Upper lobe of left lung (tissue), 6 donors: Measurements from ENCODE around the gene CCP110. TPM values are rescaled to one million over a fixed set of nuclear protein-coding genes. Genes with fewer than 3 reads are reported as not detected.
A peak's percentile ranks its signal among the peaks of the same experiment; 100 is the strongest.

ENCODE experiments used
- ATAC-seq, 2 donors: fragments of 200-7000 bp; cut with Tn5 transposase; one replicate each; pipeline ENCODE4 v1.9.1; 2022; ENCODE audit warnings: mild to moderate bottlenecking in 2 of 2, moderate library complexity in 2 of 2; ENCODE audit not compliant: low FRiP score in 2 of 2
- DNase-seq, 2 donors: peaks; one replicate each; pipeline ENCODE4 v3.0.0-alpha.2; 2019 to 2020
- H3K27ac ChIP-seq, 4 donors: fragments of 200-600 bp; sonication (generic); one replicate each; pipeline ENCODE4 v1.5.1; 2016 to 2019
- H3K27me3 ChIP-seq, 4 donors: fragments of 200-600 bp; sonication (generic); one replicate each; pipeline ENCODE4 v1.5.1; 2017 to 2019
- H3K36me3 ChIP-seq, 4 donors: fragments of 200-600 bp; sonication (generic); one replicate each; pipeline ENCODE4 v1.5.1; 2016 to 2019
- H3K4me1 ChIP-seq, 4 donors: fragments of 200-600 bp; sonication (generic); one replicate each; pipeline ENCODE4 v1.5.1; 2018 to 2019
- H3K4me3 ChIP-seq, 4 donors: fragments of 200-600 bp; sonication (generic); one replicate each; pipeline ENCODE4 v1.5.1; 2017 to 2019; ENCODE audit warnings: mild to moderate bottlenecking in 2 of 4, moderate library complexity in 1 of 4
- H3K9me3 ChIP-seq, 4 donors: fragments of 200-600 bp; sonication (generic); one replicate each; pipeline ENCODE4 v1.5.1; 2018 to 2019
- EP300 ChIP-seq, 4 donors: sonication (generic); formaldehyde crosslinking; IDR thresholded peaks; one replicate each; pipeline ENCODE4 v1.5.1; 2017; ENCODE audit warnings: antibody characterized with exemption in 4 of 4, control low read depth in 2 of 4
- POLR2A ChIP-seq, 4 donors: fragments of 450-650 bp; IDR thresholded peaks; one replicate each; pipeline ENCODE4 v1.5.1; 2016 to 2017; ENCODE audit warnings: antibody characterized with exemption in 4 of 4, mild to moderate bottlenecking in 2 of 4
- POLR2AphosphoS5 ChIP-seq, 2 donors: sonication (generic); formaldehyde crosslinking; IDR thresholded peaks; one replicate each; pipeline ENCODE4 v1.5.1; 2017; ENCODE audit warnings: antibody characterized with exemption in 2 of 2
- WGBS, 2 donors: methylation state at CpG; one replicate each; pipeline ENCODE4 v1.1.5; 2017 to 2018; 5-methylcytosine and 5-hydroxymethylcytosine counted together
- total RNA-seq, 6 donors: library from RNA; depleted of rRNA in 4 of 6; stranded (reverse); fragments of >200 nt in 4 of 6; gene quantifications; one replicate each; pipeline versions ENCODE4 v1.1.0 to v1.2.1, GENCODE V29; 2016 to 2021
- TF ChIP-seq, protein P1 (sequence below), 6 experiments: fragments of 450-650 bp in 4 of 6; fragments of 200-600 bp in 2 of 6; sonication (generic) in 2 of 6; IDR thresholded peaks; one replicate each; pipeline ENCODE4 v1.5.1; 2016 to 2019; ENCODE audit warnings: antibody characterized with exemption in 6 of 6
- donor health status: DM: no; HTN: no; CAD: no; lungs with moderate emphysema.
- donor health status: DM: no; HTN: yes; CAD: no; lungs with severe emphysema.

The CCP110 gene
- total RNA-seq, 6 donors from 2014 or later, result 9.1 to 55.3 (median 16.1) TPM

DNA sequence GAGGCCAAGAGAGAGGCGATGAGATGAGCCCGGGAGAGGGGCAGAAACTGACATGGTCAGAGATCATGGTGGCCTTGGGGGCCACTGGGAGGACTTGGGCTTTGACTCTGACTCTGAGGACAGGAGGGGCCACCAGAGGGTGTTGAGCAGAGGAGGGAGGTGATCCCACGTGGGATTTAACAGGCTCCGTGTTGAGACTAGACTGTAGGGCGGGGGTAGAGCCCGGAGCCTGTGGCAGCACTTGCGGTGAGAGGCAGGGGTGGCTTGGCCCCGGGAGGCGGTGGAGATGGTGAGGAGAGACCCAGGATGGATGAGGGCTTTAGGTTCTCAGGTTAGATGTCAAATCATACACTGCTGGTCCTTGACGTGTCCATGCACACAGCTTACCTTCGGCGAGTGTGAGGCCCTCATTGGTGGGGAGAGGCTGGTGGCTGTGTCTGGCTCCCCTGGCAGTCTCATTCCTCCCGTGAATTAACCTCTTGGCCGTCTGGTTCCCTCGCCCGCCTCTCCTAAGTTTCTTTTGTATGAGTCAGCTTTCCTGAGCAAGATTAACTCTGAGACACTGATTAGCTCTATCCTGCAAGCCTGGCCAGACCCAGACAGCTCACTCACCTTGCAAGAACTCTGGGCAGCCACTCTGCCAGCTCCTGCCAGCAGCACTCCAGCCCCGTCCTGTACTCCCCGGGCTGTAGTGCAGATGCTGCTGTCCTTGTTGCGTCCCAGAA is 71.5 kb downstream of the CCP110 start:
- WGBS, 2 donors, result 88 to 93% methylated on average over 19 of the region's 19 CpGs
- ATAC-seq, result no peak
- TF ChIP-seq, protein P1, sequence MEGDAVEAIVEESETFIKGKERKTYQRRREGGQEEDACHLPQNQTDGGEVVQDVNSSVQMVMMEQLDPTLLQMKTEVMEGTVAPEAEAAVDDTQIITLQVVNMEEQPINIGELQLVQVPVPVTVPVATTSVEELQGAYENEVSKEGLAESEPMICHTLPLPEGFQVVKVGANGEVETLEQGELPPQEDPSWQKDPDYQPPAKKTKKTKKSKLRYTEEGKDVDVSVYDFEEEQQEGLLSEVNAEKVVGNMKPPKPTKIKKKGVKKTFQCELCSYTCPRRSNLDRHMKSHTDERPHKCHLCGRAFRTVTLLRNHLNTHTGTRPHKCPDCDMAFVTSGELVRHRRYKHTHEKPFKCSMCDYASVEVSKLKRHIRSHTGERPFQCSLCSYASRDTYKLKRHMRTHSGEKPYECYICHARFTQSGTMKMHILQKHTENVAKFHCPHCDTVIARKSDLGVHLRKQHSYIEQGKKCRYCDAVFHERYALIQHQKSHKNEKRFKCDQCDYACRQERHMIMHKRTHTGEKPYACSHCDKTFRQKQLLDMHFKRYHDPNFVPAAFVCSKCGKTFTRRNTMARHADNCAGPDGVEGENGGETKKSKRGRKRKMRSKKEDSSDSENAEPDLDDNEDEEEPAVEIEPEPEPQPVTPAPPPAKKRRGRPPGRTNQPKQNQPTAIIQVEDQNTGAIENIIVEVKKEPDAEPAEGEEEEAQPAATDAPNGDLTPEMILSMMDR (IDR thresholded peaks at IDR 0.05), result no peak
- TF ChIP-seq POLR2AphosphoS5 (IDR thresholded peaks at IDR 0.05), result no peak
- no peak for TF ChIP-seq POLR2A (IDR thresholded peaks at IDR 0.05)
- no peak for TF ChIP-seq EP300 (IDR thresholded peaks at IDR 0.05)
- H3K36me3 ChIP-seq, result peaks cover 0 to 55% (median 34%) of the 10 kb centered on the region in 4 donors
- H3K4me3 ChIP-seq, result no peak overlapping the region
- no peak overlapping the region for H3K27ac ChIP-seq
- no peaks in the 10 kb centered on the region for H3K9me3 ChIP-seq
- no peaks in the 10 kb centered on the region for H3K27me3 ChIP-seq
- no peaks in the 10 kb centered on the region for H3K4me1 ChIP-seq
- peak; percentile 27 to 33 for DNase-seq

DNA sequence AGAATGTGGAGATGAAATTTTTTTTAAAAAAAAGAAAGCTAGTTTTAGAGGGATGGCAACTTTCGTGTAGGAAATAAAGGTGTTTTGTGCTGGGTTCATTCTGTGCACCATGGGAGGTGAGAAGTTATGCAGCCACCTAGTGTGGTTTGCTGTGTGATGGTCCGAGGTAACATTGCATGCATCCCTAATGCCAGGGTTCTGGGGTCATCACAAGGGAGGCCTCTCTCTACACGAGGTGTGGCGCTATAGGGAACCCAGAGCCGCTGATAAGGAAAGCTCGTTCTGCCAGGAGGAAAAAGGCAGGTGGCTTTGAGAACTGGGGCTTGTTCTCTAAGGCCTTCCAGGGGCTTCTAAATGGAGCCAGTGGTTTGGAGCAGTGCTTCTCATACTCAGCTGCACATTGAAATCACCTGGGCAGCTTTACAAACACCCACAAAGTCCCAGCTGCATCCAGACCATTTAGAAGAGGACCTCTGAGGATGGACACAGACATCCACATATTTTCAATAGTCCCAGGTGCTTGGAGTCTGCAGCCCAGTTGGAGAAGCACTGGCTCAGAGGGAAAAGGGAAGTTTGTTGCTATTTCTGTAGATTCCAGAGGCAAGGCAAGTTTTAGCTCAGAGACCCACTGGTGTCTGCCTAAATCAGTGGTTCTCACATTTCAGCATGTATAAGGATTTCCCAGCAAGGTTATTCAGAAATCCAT is 75.2 kb downstream of the CCP110 start:
- H3K27me3 ChIP-seq, result no peaks in the 10 kb centered on the region
- H3K4me3 ChIP-seq, result no peak overlapping the region
- peaks cover 0 to 52% (median 24%) of the 10 kb centered on the region in 4 donors for H3K36me3 ChIP-seq
- H3K9me3 ChIP-seq, result no peaks in the 10 kb centered on the region
- TF ChIP-seq EP300 (IDR thresholded peaks at IDR 0.05), result no peak
- TF ChIP-seq, protein P1 (IDR thresholded peaks at IDR 0.05), result no peak
- TF ChIP-seq POLR2A (IDR thresholded peaks at IDR 0.05), result no peak
- no peak for TF ChIP-seq POLR2AphosphoS5 (IDR thresholded peaks at IDR 0.05)
- DNase-seq (no peak), ATAC-seq (no peak)
- H3K4me1 ChIP-seq, result no peaks in the 10 kb centered on the region
- no peak overlapping the region for H3K27ac ChIP-seq
- WGBS, 2 donors, result 85 to 91% methylated on average over 6 of the region's 6 CpGs

DNA sequence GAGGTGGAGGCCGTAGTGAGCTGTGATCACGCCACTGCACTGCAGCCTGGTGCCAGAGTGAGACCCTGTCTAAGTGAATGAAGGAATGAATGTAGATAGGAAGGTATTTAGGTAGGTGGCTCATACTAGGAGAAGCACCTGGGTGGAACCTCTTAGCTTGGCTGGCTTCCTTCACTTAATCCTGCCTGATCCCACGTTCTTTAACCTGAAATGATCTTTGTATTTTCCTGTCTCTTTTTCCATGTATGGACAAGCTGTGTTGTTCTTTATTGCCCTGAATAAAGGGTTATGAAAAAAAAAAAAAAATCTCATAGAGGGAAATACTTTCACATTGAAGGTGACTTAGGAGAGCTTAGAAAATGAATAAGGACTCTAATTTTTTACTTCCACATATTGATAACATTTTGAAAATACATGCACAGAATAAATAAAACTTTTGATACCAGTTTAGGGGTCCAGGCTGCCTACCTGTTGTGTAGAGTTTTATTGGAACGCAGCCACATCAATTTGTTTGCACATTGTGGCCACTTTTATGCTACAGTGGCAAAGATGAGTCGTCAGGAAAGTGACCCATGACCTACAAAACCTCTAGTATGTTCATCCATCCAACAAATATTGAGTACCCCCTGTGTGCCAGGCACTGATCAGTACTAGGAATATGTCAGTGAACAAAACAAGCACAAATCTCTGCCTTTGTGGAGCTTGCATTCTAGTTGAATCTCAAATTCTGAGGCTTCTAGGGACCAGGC is 76.4 kb downstream of the CCP110 start:
- Histone ChIP-seq H3K36me3 (peaks cover 0 to 53% (median 18%) of the 10 kb centered on the region in 4 donors), H3K4me3 (no peak overlapping the region), H3K27ac (no peak overlapping the region), H3K9me3 (no peaks in the 10 kb centered on the region), H3K4me1 (no peaks in the 10 kb centered on the region), H3K27me3 (no peaks in the 10 kb centered on the region)
- DNase-seq, result no peak
- TF ChIP-seq POLR2AphosphoS5 (IDR thresholded peaks at IDR 0.05), result no peak
- no peak for TF ChIP-seq POLR2A (IDR thresholded peaks at IDR 0.05)
- TF ChIP-seq, protein P1 (IDR thresholded peaks at IDR 0.05), result no peak
- no peak for TF ChIP-seq EP300 (IDR thresholded peaks at IDR 0.05)
- 79% methylated on average over 5 of the region's 5 CpGs for WGBS, 2 donors
- no peak for ATAC-seq

DNA sequence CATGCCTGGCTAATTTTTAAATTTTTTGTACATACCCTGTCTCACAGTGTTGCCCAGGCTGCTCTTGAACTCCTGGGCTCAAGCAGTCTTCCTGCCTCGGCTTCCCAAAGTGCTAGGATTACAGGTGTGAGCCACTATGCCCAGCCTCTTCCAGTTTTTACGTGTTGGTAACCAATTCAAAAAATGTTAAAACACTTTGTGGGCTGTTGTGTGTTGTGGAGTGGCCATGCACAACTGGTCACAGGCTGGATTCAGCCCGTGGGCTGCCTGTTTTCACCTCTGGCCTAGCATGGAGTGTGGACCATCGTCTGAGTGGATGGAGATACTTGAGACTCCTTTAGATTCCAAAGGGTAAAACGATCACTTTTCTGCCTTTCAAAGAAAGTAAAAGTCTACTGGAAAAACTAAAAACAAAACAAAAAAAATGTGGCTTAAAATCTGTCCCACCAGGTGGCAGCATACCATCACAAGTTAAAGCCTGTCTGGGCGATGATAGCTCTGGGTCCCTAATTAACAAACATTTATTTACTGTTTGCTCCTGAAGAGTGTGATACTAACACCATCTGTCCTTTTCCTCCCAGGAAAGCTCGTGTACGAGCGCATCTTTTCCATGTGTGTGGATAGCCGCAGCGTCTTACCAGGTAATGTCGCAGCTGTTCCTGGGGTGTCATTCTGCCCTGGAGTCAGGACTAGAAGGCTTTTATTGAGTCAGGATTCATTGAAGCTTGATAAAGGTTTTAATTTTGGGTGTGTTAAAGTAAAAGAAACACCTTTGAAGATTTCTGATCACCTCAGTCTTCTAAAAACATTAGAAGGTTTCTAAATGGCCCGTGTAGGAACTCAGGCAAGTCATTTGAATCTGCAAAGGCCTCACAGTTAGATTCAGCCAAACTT is 77.6 kb downstream of the CCP110 start:
- DNase-seq (no peak), ATAC-seq (no peak)
- Histone ChIP-seq H3K4me1 (no peaks in the 10 kb centered on the region), H3K4me3 (no peak overlapping the region), H3K27me3 (no peaks in the 10 kb centered on the region), H3K36me3 (peaks cover 0 to 49% (median 18%) of the 10 kb centered on the region in 4 donors), H3K9me3 (no peaks in the 10 kb centered on the region), H3K27ac (no peak overlapping the region)
- TF ChIP-seq, protein P1 (IDR thresholded peaks at IDR 0.05), result peak in 4 of 6 experiments; percentile 35 to 51 (median 44)
- no peak for TF ChIP-seq POLR2AphosphoS5 (IDR thresholded peaks at IDR 0.05)
- no peak for TF ChIP-seq EP300 (IDR thresholded peaks at IDR 0.05)
- WGBS, 2 donors, result 65 to 75% methylated on average over 13 of the region's 13 CpGs
